ENCODE measurements around the gene SELENOV. TPM values are rescaled to one million over a fixed set of nuclear protein-coding genes. Genes with fewer than 3 reads are reported as not detected.

SELENOV gene
- total RNA-seq, 1 donor from 2014 or later, result not detected

GRCh38 chr19:39558624-39559117 lies 43.7 kb downstream of the SELENOV start:
- no peak for DNase-seq

GRCh38 chr19:39563408-39563807 lies 48.5 kb downstream of the SELENOV start:
- no peak for DNase-seq

GRCh38 chr19:39566064-39566463 lies 51.1 kb downstream of the SELENOV start:
- no peak for DNase-seq

- DNase-seq, result no peak
These were observed 53.7 kb downstream of the SELENOV start for GRCh38 chr19:39568604-39569003.

Other genes starting within 250 kb of the SELENOV start
- gene IFNL2, start 246.7 kb upstream of the SELENOV start, total RNA-seq, result not detected
- not detected for gene IFNL1, start 218.7 kb upstream of the SELENOV start, total RNA-seq
- 0.92 TPM for gene LRFN1, start 194.3 kb upstream of the SELENOV start, total RNA-seq
- gene GMFG, start 179.1 kb upstream of the SELENOV start, total RNA-seq, result 8.2 TPM
- gene SAMD4B, start 172.7 kb upstream of the SELENOV start, total RNA-seq, result 36.4 TPM
- gene PAF1, start 124.0 kb upstream of the SELENOV start, total RNA-seq, result 18.9 TPM
- 15.2 TPM for gene MED29, start 123.8 kb upstream of the SELENOV start, total RNA-seq
- gene ZFP36, start 108.3 kb upstream of the SELENOV start, total RNA-seq, result 24.5 TPM
- gene PLEKHG2, start 102.5 kb upstream of the SELENOV start, total RNA-seq, result 20.9 TPM
- 106 TPM for gene RPS16, start 79.2 kb upstream of the SELENOV start, total RNA-seq
- gene SUPT5H, start 69.6 kb upstream of the SELENOV start, total RNA-seq, result 62.2 TPM
- gene TIMM50, start 34.3 kb upstream of the SELENOV start, total RNA-seq, result 27.1 TPM
- not detected for gene DLL3, start 16.2 kb upstream of the SELENOV start, total RNA-seq
- gene EID2B, start 17.7 kb downstream of the SELENOV start, total RNA-seq, result 5.0 TPM
- 15.0 TPM for gene EID2, start 25.0 kb downstream of the SELENOV start, total RNA-seq
- not detected for gene LGALS13, start 87.4 kb downstream of the SELENOV start, total RNA-seq
- not detected for gene LGALS16, start 140.8 kb downstream of the SELENOV start, total RNA-seq
- gene LGALS14, start 189.3 kb downstream of the SELENOV start, total RNA-seq, result not detected
- gene CLC, start 222.9 kb downstream of the SELENOV start, total RNA-seq, result not detected